H1 (cell line): ENCODE measurements around the gene KCNQ2. TPM values are rescaled to one million over a fixed set of nuclear protein-coding genes. Genes with fewer than 3 reads are reported as not detected.

Source experiments
- ASH2L ChIP-seq: fragments of 200-600, 300-600 bp; sonication (generic); IDR thresholded peaks from one replicate; pipeline ENCODE4 v1.7.1; 2017; ENCODE audit warnings: low read length
- CTBP2 ChIP-seq: IDR thresholded peaks from 2 replicates; pipeline ENCODE4 v1.7.0; 2011; ENCODE audit warnings: borderline replicate concordance, mild to moderate bottlenecking, moderate library complexity, mixed read lengths, low read length; ENCODE audit not compliant: insufficient read depth, insufficient read length
- GTF2F1 ChIP-seq: IDR thresholded peaks from 2 replicates; pipeline ENCODE4 v1.6.1; 2012; ENCODE audit warnings: low read depth, low read length, improper control_type of control experiment, borderline replicate concordance
- KDM1A ChIP-seq: fragments of 200-600, 300-600 bp; sonication (generic); IDR thresholded peaks from 2 replicates; pipeline ENCODE4 v1.7.1; 2016; ENCODE audit warnings: mild to moderate bottlenecking, low read length, borderline replicate concordance
- KDM4A ChIP-seq: IDR thresholded peaks from one replicate; pipeline ENCODE4 v1.7.1; 2012; ENCODE audit warnings: low read depth, mild to moderate bottlenecking, moderate library complexity, low read length, inconsistent platforms; ENCODE audit not compliant: severe bottlenecking
- KDM5A ChIP-seq: fragments of 200-600 bp; IDR thresholded peaks from 2 replicates; pipeline ENCODE4 v1.7.1; 2012; ENCODE audit warnings: mild to moderate bottlenecking, low read length, inconsistent platforms, mixed read lengths
- NRF1 ChIP-seq: IDR thresholded peaks from 2 replicates; pipeline ENCODE4 v1.6.1; 2011; ENCODE audit warnings: mild to moderate bottlenecking, low read depth, low read length, improper control_type of control experiment
- RFX5 ChIP-seq: IDR thresholded peaks from 2 replicates; pipeline ENCODE4 v1.6.1; 2011; ENCODE audit warnings: low read depth, low read length, improper control_type of control experiment, borderline replicate concordance
- SP2 ChIP-seq: IDR thresholded peaks from 2 replicates; pipeline ENCODE4 v1.6.1; 2012; ENCODE audit warnings: mild to moderate bottlenecking, low read length, inconsistent platforms
- polyA plus RNA-seq, 7 experiments: library from polyadenylated mRNA; depleted of rRNA in 3 of 7; stranded (reverse) in 5 of 7; unstranded in 2 of 7; fragments of >200 nt in 5 of 7; fragments of 200-250 nt in 2 of 7; gene quantifications; 1 replicate in 5 of 7; 2 replicates in 1 of 7; 4 replicates in 1 of 7; pipeline versions ENCODE4 v1.2.1 to v1.2.3, GENCODE V29; 2011 to 2013; ENCODE audit warnings: missing spikeins in 2 of 7, mixed read lengths in 2 of 7
- total RNA-seq: library from RNA; stranded (reverse); fragmentation: NEBNext Ultra II Directional; extraction: Animal tissue kit (Norgen Biotek cat#: 25700); gene quantifications from 2 replicates; pipeline ENCODE4 v1.2.1, GENCODE V29; 2021
- TF ChIP-seq, protein P1 (sequence below): fragments of 300-600 bp; sonication (generic); IDR thresholded peaks from 2 replicates; pipeline ENCODE4 v1.7.1; 2012; ENCODE audit warnings: low read length, moderate library complexity, mild to moderate bottlenecking, inconsistent platforms; ENCODE audit not compliant: insufficient replicate concordance
- TF ChIP-seq, protein P2 (sequence below): IDR thresholded peaks from 2 replicates; pipeline ENCODE4 v1.6.1; 2011; ENCODE audit warnings: low read depth, mild to moderate bottlenecking, low read length; ENCODE audit not compliant: insufficient read depth

The KCNQ2 gene
- total and polyA plus RNA-seq, 2 of the 8 experiments (the other 6 are each of a cell fraction or from before 2014, with no cell fraction given) = 82.6 to 243 TPM

DNA sequence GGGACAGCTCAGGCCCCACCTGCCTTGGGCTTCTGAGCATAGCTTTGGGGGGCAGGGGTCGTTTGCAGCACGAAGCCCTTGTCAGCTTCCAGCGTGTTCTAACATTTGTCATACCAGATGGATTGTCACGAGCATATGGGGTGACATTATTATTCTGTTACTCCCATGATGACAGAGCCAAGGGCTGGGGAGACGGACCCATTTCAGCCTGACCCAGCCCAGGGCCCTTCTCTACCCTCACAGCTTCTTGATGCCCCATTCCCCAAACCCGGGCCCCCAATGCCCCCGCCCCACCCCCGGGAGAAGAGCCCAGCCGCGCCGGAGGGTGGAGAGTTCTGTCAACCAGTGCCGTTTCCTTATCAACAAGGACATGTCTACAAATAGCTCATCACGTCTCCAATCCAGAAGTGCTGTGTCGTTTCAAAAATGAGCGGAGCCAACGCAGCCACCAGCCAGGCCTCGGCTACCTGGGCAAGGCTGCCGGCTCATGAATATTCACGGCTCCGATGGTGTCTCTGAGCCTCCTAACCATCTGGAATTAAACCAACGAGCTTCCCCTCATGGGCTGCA lies 101.8 kb downstream of the KCNQ2 start (continued):
- TF ChIP-seq, protein P1, sequence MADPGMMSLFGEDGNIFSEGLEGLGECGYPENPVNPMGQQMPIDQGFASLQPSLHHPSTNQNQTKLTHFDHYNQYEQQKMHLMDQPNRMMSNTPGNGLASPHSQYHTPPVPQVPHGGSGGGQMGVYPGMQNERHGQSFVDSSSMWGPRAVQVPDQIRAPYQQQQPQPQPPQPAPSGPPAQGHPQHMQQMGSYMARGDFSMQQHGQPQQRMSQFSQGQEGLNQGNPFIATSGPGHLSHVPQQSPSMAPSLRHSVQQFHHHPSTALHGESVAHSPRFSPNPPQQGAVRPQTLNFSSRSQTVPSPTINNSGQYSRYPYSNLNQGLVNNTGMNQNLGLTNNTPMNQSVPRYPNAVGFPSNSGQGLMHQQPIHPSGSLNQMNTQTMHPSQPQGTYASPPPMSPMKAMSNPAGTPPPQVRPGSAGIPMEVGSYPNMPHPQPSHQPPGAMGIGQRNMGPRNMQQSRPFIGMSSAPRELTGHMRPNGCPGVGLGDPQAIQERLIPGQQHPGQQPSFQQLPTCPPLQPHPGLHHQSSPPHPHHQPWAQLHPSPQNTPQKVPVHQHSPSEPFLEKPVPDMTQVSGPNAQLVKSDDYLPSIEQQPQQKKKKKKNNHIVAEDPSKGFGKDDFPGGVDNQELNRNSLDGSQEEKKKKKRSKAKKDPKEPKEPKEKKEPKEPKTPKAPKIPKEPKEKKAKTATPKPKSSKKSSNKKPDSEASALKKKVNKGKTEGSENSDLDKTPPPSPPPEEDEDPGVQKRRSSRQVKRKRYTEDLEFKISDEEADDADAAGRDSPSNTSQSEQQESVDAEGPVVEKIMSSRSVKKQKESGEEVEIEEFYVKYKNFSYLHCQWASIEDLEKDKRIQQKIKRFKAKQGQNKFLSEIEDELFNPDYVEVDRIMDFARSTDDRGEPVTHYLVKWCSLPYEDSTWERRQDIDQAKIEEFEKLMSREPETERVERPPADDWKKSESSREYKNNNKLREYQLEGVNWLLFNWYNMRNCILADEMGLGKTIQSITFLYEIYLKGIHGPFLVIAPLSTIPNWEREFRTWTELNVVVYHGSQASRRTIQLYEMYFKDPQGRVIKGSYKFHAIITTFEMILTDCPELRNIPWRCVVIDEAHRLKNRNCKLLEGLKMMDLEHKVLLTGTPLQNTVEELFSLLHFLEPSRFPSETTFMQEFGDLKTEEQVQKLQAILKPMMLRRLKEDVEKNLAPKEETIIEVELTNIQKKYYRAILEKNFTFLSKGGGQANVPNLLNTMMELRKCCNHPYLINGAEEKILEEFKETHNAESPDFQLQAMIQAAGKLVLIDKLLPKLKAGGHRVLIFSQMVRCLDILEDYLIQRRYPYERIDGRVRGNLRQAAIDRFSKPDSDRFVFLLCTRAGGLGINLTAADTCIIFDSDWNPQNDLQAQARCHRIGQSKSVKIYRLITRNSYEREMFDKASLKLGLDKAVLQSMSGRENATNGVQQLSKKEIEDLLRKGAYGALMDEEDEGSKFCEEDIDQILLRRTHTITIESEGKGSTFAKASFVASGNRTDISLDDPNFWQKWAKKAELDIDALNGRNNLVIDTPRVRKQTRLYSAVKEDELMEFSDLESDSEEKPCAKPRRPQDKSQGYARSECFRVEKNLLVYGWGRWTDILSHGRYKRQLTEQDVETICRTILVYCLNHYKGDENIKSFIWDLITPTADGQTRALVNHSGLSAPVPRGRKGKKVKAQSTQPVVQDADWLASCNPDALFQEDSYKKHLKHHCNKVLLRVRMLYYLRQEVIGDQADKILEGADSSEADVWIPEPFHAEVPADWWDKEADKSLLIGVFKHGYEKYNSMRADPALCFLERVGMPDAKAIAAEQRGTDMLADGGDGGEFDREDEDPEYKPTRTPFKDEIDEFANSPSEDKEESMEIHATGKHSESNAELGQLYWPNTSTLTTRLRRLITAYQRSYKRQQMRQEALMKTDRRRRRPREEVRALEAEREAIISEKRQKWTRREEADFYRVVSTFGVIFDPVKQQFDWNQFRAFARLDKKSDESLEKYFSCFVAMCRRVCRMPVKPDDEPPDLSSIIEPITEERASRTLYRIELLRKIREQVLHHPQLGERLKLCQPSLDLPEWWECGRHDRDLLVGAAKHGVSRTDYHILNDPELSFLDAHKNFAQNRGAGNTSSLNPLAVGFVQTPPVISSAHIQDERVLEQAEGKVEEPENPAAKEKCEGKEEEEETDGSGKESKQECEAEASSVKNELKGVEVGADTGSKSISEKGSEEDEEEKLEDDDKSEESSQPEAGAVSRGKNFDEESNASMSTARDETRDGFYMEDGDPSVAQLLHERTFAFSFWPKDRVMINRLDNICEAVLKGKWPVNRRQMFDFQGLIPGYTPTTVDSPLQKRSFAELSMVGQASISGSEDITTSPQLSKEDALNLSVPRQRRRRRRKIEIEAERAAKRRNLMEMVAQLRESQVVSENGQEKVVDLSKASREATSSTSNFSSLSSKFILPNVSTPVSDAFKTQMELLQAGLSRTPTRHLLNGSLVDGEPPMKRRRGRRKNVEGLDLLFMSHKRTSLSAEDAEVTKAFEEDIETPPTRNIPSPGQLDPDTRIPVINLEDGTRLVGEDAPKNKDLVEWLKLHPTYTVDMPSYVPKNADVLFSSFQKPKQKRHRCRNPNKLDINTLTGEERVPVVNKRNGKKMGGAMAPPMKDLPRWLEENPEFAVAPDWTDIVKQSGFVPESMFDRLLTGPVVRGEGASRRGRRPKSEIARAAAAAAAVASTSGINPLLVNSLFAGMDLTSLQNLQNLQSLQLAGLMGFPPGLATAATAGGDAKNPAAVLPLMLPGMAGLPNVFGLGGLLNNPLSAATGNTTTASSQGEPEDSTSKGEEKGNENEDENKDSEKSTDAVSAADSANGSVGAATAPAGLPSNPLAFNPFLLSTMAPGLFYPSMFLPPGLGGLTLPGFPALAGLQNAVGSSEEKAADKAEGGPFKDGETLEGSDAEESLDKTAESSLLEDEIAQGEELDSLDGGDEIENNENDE = no peak
- TF ChIP-seq RFX5 = no peak
- TF ChIP-seq, protein P2, sequence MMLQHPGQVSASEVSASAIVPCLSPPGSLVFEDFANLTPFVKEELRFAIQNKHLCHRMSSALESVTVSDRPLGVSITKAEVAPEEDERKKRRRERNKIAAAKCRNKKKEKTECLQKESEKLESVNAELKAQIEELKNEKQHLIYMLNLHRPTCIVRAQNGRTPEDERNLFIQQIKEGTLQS = no peak
- no peak for TF ChIP-seq SP2
- TF ChIP-seq GTF2F1 = no peak
- TF ChIP-seq KDM1A = no peak
- no peak for TF ChIP-seq CTBP2
- no peak for TF ChIP-seq NRF1
- TF ChIP-seq ASH2L = no peak
- no peak for TF ChIP-seq KDM5A
- TF ChIP-seq KDM4A = no peak
